GM12878 (cell line): Measurements from ENCODE around the gene PLET1. TPM values are rescaled to one million over a fixed set of nuclear protein-coding genes. Genes with fewer than 3 reads are reported as not detected.

Source experiments
- ATAC-seq: fragments of 200-7000 bp; cut with Tn5 transposase; 3 replicates; pipeline ENCODE4 v1.9.1; 2020; ENCODE audit warnings: mild to moderate bottlenecking, moderate library complexity
- BruUV-seq: library from RNA; stranded (reverse); fragments of 400-500 nt; replicated peaks from 2 replicates; lab custom pipeline; 2021; lab: Mats Ljungman, UMichigan
- CTCF ChIA-PET: fragments of 300-600 bp; sonication (Branson Sonifier 250); formaldehyde crosslinking; extraction: SDS; loops from one replicate; lab custom pipeline; 2021; ENCODE audit warnings: inconsistent platforms; lab: Yijun Ruan, JAX
- POLR2A ChIA-PET: fragments of 350-600 bp; formaldehyde crosslinking; extraction: SDS; loops from one replicate; lab custom pipeline; 2021; ENCODE audit warnings: inconsistent platforms; lab: Charles Lee
- RAD21 ChIA-PET: fragments of 300-600 bp; sonication (Branson Sonifier 250); formaldehyde crosslinking; loops from one replicate; lab custom pipeline; 2023; ENCODE audit warnings: antibody characterized with exemption; ENCODE audit not compliant: unreplicated experiment; lab: Charles Lee
- SMC1A ChIA-PET: fragments of 300-600 bp; sonication (Branson Sonifier 250); formaldehyde crosslinking; loops from one replicate; lab custom pipeline; 2023; ENCODE audit not compliant: unreplicated experiment, uncharacterized antibody; lab: Charles Lee
- DNase-seq: peaks from one replicate; pipeline ENCODE4 v3.0.0-alpha.2; 2011; ENCODE audit warnings: low read depth, low spot score
- FAIRE-seq: peaks from 3 replicates; lab custom pipeline; 2011; peaks lifted over from hg19 to GRCh38; lab: Jason Lieb, UNC
- H2AFZ ChIP-seq: 2 replicates; pipeline ENCODE4 v1.6.0; 2011; ENCODE audit warnings: low read depth, low read length, control low read depth; ENCODE audit not compliant: control insufficient read depth
- H3K27ac ChIP-seq: 2 replicates; pipeline ENCODE4 v1.5.1; 2011; ENCODE audit warnings: control low read depth; ENCODE audit not compliant: control insufficient read depth, insufficient read depth
- H3K27me3 ChIP-seq, 2 experiments: replicated peaks in 1 of 2; 2 replicates each; pipeline versions ENCODE4 v1.6.0 to v1.6.1; 2011; ENCODE audit warnings: low read length in 1 of 2; ENCODE audit not compliant: control insufficient read depth in 2 of 2, insufficient read depth in 2 of 2
- H3K36me3 ChIP-seq, 2 experiments: 2 replicates each; pipeline ENCODE4 v1.5.1; 2011; ENCODE audit warnings: low read length in 1 of 2; ENCODE audit not compliant: control insufficient read depth in 2 of 2, insufficient read depth in 2 of 2
- H3K4me1 ChIP-seq: 2 replicates; pipeline ENCODE4 v1.6.1; 2011; ENCODE audit warnings: mild to moderate bottlenecking, low read length, moderate library complexity, mixed read lengths; ENCODE audit not compliant: control insufficient read depth, insufficient read depth
- H3K4me2 ChIP-seq: 2 replicates; pipeline ENCODE4 v1.6.0; 2011; ENCODE audit warnings: control low read depth; ENCODE audit not compliant: control insufficient read depth, insufficient read depth
- H3K4me3 ChIP-seq: fragments of 200-600 bp; sonication (generic); 2 replicates; pipeline ENCODE4 v1.5.1; 2016
- H3K79me2 ChIP-seq: 2 replicates; pipeline ENCODE4 v1.6.0; 2011; ENCODE audit warnings: low read length; ENCODE audit not compliant: control insufficient read depth, insufficient read depth
- H3K9ac ChIP-seq: 2 replicates; pipeline ENCODE4 v1.8.0; 2011; ENCODE audit warnings: low read length, control low read depth, mixed read lengths; ENCODE audit not compliant: control insufficient read depth, insufficient read depth
- H3K9me3 ChIP-seq: replicated peaks from 3 replicates; pipeline ENCODE4 v1.5.1; 2011; ENCODE audit warnings: mild to moderate bottlenecking, low read length; ENCODE audit not compliant: control insufficient read depth, insufficient read depth
- H4K20me1 ChIP-seq: 2 replicates; pipeline ENCODE4 v1.6.0; 2011; ENCODE audit not compliant: control insufficient read depth, insufficient read depth
- CBX5 ChIP-seq: sonication (generic); IDR thresholded peaks from 2 replicates; pipeline ENCODE4 v1.6.1; 2016; ENCODE audit warnings: low read depth, moderate library complexity, mild to moderate bottlenecking, inconsistent platforms
- EED ChIP-seq: sonication (generic); IDR thresholded peaks from 2 replicates; pipeline ENCODE4 v1.6.1; 2016; ENCODE audit warnings: antibody characterized with exemption, low read depth
- HCFC1 ChIP-seq: fragments of 150-350 bp; IDR thresholded peaks from 2 replicates; pipeline ENCODE4 v1.6.1; 2014; ENCODE audit warnings: low read length
- HSF1 ChIP-seq: fragments of 150-350 bp; IDR thresholded peaks from 2 replicates; pipeline ENCODE4 v1.6.1; 2014; ENCODE audit warnings: mild to moderate bottlenecking, low read depth, low read length
- IRF5 ChIP-seq: fragments of 450-650 bp; IDR thresholded peaks from 2 replicates; pipeline ENCODE4 v1.6.1; 2017; ENCODE audit warnings: borderline replicate concordance
- MTA2 ChIP-seq: fragments of 450-650 bp; IDR thresholded peaks from 2 replicates; pipeline ENCODE4 v1.6.1; 2016; ENCODE audit warnings: low read depth, mild to moderate bottlenecking, moderate library complexity
- MYB ChIP-seq: fragments of 150-350 bp; IDR thresholded peaks from 2 replicates; pipeline ENCODE4 v1.6.1; 2014; ENCODE audit warnings: mild to moderate bottlenecking, low read depth, low read length, borderline replicate concordance
- RELB ChIP-seq: fragments of 450-650 bp; IDR thresholded peaks from 2 replicates; pipeline ENCODE4 v1.6.1; 2017; ENCODE audit warnings: low read depth, mild to moderate bottlenecking, moderate library complexity
- RFX5 ChIP-seq: IDR thresholded peaks from 2 replicates; pipeline ENCODE4 v1.6.1; 2011; ENCODE audit warnings: low read depth, low read length, improper control_type of control experiment
- RUNX3 ChIP-seq: IDR thresholded peaks from 2 replicates; pipeline ENCODE4 v1.6.1; 2012; ENCODE audit warnings: low read length, inconsistent platforms
- STAT3 ChIP-seq: IDR thresholded peaks from 2 replicates; pipeline ENCODE4 v1.6.1; 2011; ENCODE audit warnings: low read depth, low read length, improper control_type of control experiment
- SUPT20H ChIP-seq: IDR thresholded peaks from 2 replicates; pipeline ENCODE4 v1.6.1; 2011; ENCODE audit warnings: low read depth, mild to moderate bottlenecking, low read length, moderate library complexity, borderline replicate concordance; ENCODE audit not compliant: control insufficient read depth
- TARDBP ChIP-seq: IDR thresholded peaks from 2 replicates; pipeline ENCODE4 v1.6.1; 2016; ENCODE audit warnings: borderline replicate concordance
- ZBED1 ChIP-seq: IDR thresholded peaks from 2 replicates; pipeline ENCODE4 v1.6.1; 2016; ENCODE audit warnings: borderline replicate concordance
- ZNF207 ChIP-seq: fragments of 450-650 bp; IDR thresholded peaks from 2 replicates; pipeline ENCODE4 v1.6.1; 2014; ENCODE audit warnings: antibody characterized with exemption, mild to moderate bottlenecking, borderline replicate concordance
- ZSCAN29 ChIP-seq: fragments of 450-650 bp; IDR thresholded peaks from 2 replicates; pipeline ENCODE4 v1.6.1; 2017; ENCODE audit warnings: mild to moderate bottlenecking, moderate library complexity
- ZZZ3 ChIP-seq: IDR thresholded peaks from 2 replicates; pipeline ENCODE4 v1.6.1; 2011; ENCODE audit warnings: low read depth; ENCODE audit not compliant: control insufficient read depth, insufficient read length
- WGBS: methylation state at CpG from one replicate; pipeline ENCODE4 v1.1.6; 2016; ENCODE audit warnings: low lambda C conversion rate; ENCODE audit not compliant: insufficient replicate concordance, insufficient coverage; ENCODE audit errors: missing lambda C conversion rate; 5-methylcytosine and 5-hydroxymethylcytosine counted together
- in situ Hi-C: fragments of 300-500 bp; cut with MboI; formaldehyde crosslinking; loops from 9 replicates; pipeline ENCODE4 v1.14.3; 2018; ENCODE audit warnings: mixed read lengths
- intact Hi-C: fragments of 100-400 bp; cut with micrococcal nuclease; formaldehyde crosslinking; loops from one replicate; pipeline ENCODE4 v1.14.2; 2022; ENCODE audit not compliant: unreplicated experiment
- polyA plus RNA-seq, 11 experiments: library from polyadenylated mRNA; depleted of rRNA in 4 of 11; unstranded in 6 of 11; stranded (reverse) in 5 of 11; fragments of >200 nt; fragmentation: Nextera tagmentation in 4 of 11; fragmentation: Illumina TruSeq in 1 of 11; extraction: Ambion mirVana in 4 of 11; extraction: Trizol in 1 of 11; gene quantifications; 1 replicate in 1 of 11; 2 replicates in 10 of 11; pipeline versions ENCODE4 v1.2.1 to v1.2.3, GENCODE V29; 2011 to 2016; ENCODE audit warnings: inconsistent platforms in 2 of 11, missing spikeins in 2 of 11, low read depth in 1 of 11
- total RNA-seq, 4 experiments: library from RNA; depleted of rRNA in 3 of 4; stranded (reverse); fragments of >200 nt in 3 of 4; fragmentation: Illumina TruSeq in 1 of 4; extraction: Trizol in 1 of 4; gene quantifications; 2 replicates each; pipeline versions ENCODE4 v1.2.1 to v1.2.3, GENCODE V29; 2013 to 2021

The PLET1 gene
- total and polyA plus RNA-seq, 10 of the 15 experiments (the other 5 are each of a cell fraction or from before 2014, with no cell fraction given) = not detected

GRCh38 chr11:112310419-112310818, 49.8 kb upstream of the PLET1 start:
- WGBS = 0% methylated on average over 2 of the region's 2 CpGs

More at GRCh38 chr11:112310419-112310818, 49.8 kb upstream of the PLET1 start:
- Histone ChIP-seq H3K9ac (no peak overlapping the region), H3K27me3 (peaks cover 0 to 2% of the 10 kb centered on the region in 2 experiments; a peak in 1 of 4 replicates), H3K36me3 (no peaks in the 10 kb centered on the region), H3K27ac (no peak overlapping the region), H3K4me3 (no peak overlapping the region), H4K20me1 (no peaks in the 10 kb centered on the region), H3K79me2 (no peaks in the 10 kb centered on the region), H3K9me3 (no peaks in the 10 kb centered on the region; the same call in 2 of the 3 replicates), H2AFZ (no peak overlapping the region), H3K4me2 (no peak overlapping the region), H3K4me1 (no peaks in the 10 kb centered on the region)
- ATAC-seq = no peak
- in situ Hi-C loops (no loop called here), intact Hi-C loops (no loop called here)
- FAIRE-seq = no peak
- ChIA-PET CTCF (interaction anchor here (0.7 kb wide), 1 partner anchor 108 kb away, joined by 3 read pairs; no protein-coding TSS in a partner anchor), POLR2A (no interaction called here), SMC1A (no interaction called here), RAD21 (no interaction called here)
- TF ChIP-seq ZBED1 (no peak), MYB (no peak), ZZZ3 (no peak), ZNF207 (no peak), EED (no peak), HCFC1 (no peak), RFX5 (no peak), STAT3 (no peak), HSF1 (no peak), TARDBP (no peak), RUNX3 (no peak), MTA2 (no peak), RELB (no peak), IRF5 (no peak), CBX5 (no peak), ZSCAN29 (no peak), SUPT20H (no peak)
- BruUV-seq = no TSS peak
- DNase-seq = no peak
